SK-N-SH treated with all-trans-retinoic acid at 6 μM for 48 hours (cell line): ENCODE measurements around the gene PIGN.

ENCODE experiments used
- ATAC-seq: fragments of 200-7000 bp; cut with Tn5 transposase; 3 replicates; pipeline ENCODE4 v1.9.1; 2020; ENCODE audit warnings: mild to moderate bottlenecking, moderate library complexity
- BACH2 ChIP-seq: fragments of 250-450 bp; sonication (Bioruptor Pico); IDR thresholded peaks from 2 replicates; pipeline ENCODE4 v1.9.0; 2021; ENCODE audit warnings: mild to moderate bottlenecking, borderline replicate concordance
- CREB5 ChIP-seq: fragments of 250-450 bp; sonication (Bioruptor Pico); IDR thresholded peaks from 2 replicates; pipeline ENCODE4 v1.5.1; 2020; ENCODE audit warnings: low read depth, mild to moderate bottlenecking, moderate library complexity
- CSRNP3 ChIP-seq: fragments of 250-450 bp; sonication (Bioruptor Pico); IDR thresholded peaks from 2 replicates; pipeline ENCODE4 v1.5.1; 2021; ENCODE audit warnings: mild to moderate bottlenecking, moderate library complexity
- ESRRG ChIP-seq: fragments of 250-450 bp; sonication (Bioruptor Pico); IDR thresholded peaks from 2 replicates; pipeline ENCODE4 v1.6.1; 2021; ENCODE audit warnings: mild to moderate bottlenecking
- GLIS3 ChIP-seq: fragments of 250-450 bp; sonication (Bioruptor Pico); IDR thresholded peaks from 2 replicates; pipeline ENCODE4 v1.5.0; 2020; ENCODE audit warnings: mild to moderate bottlenecking, moderate library complexity
- ISL1 ChIP-seq: fragments of 250-450 bp; sonication (Bioruptor Pico); IDR thresholded peaks from 2 replicates; pipeline ENCODE4 v2.1.2; 2022; ENCODE audit warnings: mild to moderate bottlenecking, moderate library complexity
- OSR1 ChIP-seq: fragments of 250-450 bp; sonication (Bioruptor Pico); IDR thresholded peaks from 2 replicates; pipeline ENCODE4 v1.8.0; 2022; ENCODE audit warnings: moderate library complexity, mild to moderate bottlenecking, inconsistent platforms
- PPARA ChIP-seq: fragments of 250-450 bp; sonication (Bioruptor Pico); IDR thresholded peaks from 2 replicates; pipeline ENCODE4 v1.5.0; 2020; ENCODE audit warnings: mild to moderate bottlenecking, borderline replicate concordance
- RARB ChIP-seq: fragments of 250-450 bp; sonication (Bioruptor Pico); IDR thresholded peaks from 2 replicates; pipeline ENCODE4 v1.8.0; 2021; ENCODE audit warnings: mild to moderate bottlenecking, moderate library complexity
- TOX ChIP-seq: fragments of 250-450 bp; sonication (Bioruptor Pico); IDR thresholded peaks from 2 replicates; pipeline ENCODE4 v1.8.0; 2021; ENCODE audit warnings: mild to moderate bottlenecking, moderate library complexity, borderline replicate concordance
- ZC3H10 ChIP-seq: fragments of 250-450 bp; sonication (Bioruptor Pico); IDR thresholded peaks from 2 replicates; pipeline ENCODE4 v1.5.1; 2021; ENCODE audit warnings: mild to moderate bottlenecking, moderate library complexity
- ZFP3 ChIP-seq: fragments of 250-450 bp; sonication (Bioruptor Pico); IDR thresholded peaks from 2 replicates; pipeline ENCODE4 v1.5.0; 2020; ENCODE audit warnings: mild to moderate bottlenecking, moderate library complexity
- ZFP30 ChIP-seq: fragments of 450-650 bp; formaldehyde crosslinking; IDR thresholded peaks from 2 replicates; pipeline ENCODE4 v1.5.0; 2022; ENCODE audit warnings: mild to moderate bottlenecking, moderate library complexity
- ZNF565 ChIP-seq: fragments of 450-650 bp; formaldehyde crosslinking; conservative IDR thresholded peaks from 2 replicates; pipeline ENCODE4 v1.5.0; 2020; ENCODE audit warnings: low read depth, mild to moderate bottlenecking, moderate library complexity
- ZNF70 ChIP-seq: fragments of 450-650 bp; formaldehyde crosslinking; IDR thresholded peaks from 2 replicates; pipeline ENCODE4 v1.5.0; 2020; ENCODE audit warnings: mild to moderate bottlenecking, moderate library complexity
- ZNF8 ChIP-seq: fragments of 450-650 bp; formaldehyde crosslinking; IDR thresholded peaks from 2 replicates; pipeline ENCODE4 v1.5.0; 2020; ENCODE audit warnings: mild to moderate bottlenecking, moderate library complexity
- TF ChIP-seq, protein P1 (sequence below): fragments of 250-450 bp; sonication (Bioruptor Pico); IDR thresholded peaks from 2 replicates; pipeline ENCODE4 v1.5.0; 2020; ENCODE audit warnings: mild to moderate bottlenecking, moderate library complexity
- TF ChIP-seq, protein P2 (sequence below): fragments of 250-450 bp; sonication (Bioruptor Pico); IDR thresholded peaks from 2 replicates; pipeline ENCODE4 v1.8.0; 2020; ENCODE audit warnings: mild to moderate bottlenecking, moderate library complexity, borderline replicate concordance
- TF ChIP-seq, protein P3 (sequence below): fragments of 250-450 bp; sonication (Bioruptor Pico); IDR thresholded peaks from 2 replicates; pipeline ENCODE4 v1.8.0; 2021; ENCODE audit warnings: low read depth, mild to moderate bottlenecking, moderate library complexity, borderline replicate concordance

Gene PIGN, protein sequence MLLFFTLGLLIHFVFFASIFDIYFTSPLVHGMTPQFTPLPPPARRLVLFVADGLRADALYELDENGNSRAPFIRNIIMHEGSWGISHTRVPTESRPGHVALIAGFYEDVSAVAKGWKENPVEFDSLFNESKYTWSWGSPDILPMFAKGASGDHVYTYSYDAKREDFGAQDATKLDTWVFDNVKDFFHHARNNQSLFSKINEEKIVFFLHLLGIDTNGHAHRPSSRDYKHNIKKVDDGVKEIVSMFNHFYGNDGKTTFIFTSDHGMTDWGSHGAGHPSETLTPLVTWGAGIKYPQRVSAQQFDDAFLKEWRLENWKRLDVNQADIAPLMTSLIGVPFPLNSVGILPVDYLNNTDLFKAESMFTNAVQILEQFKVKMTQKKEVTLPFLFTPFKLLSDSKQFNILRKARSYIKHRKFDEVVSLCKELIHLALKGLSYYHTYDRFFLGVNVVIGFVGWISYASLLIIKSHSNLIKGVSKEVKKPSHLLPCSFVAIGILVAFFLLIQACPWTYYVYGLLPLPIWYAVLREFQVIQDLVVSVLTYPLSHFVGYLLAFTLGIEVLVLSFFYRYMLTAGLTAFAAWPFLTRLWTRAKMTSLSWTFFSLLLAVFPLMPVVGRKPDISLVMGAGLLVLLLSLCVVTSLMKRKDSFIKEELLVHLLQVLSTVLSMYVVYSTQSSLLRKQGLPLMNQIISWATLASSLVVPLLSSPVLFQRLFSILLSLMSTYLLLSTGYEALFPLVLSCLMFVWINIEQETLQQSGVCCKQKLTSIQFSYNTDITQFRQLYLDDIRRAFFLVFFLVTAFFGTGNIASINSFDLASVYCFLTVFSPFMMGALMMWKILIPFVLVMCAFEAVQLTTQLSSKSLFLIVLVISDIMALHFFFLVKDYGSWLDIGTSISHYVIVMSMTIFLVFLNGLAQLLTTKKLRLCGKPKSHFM

GRCh38 chr18:62186774-62187542, at the start of gene PIGN, which contains the start of gene RELCH:
Gene PIGN, minus strand, starts transcription at chr18:62187056. Its CDS starts 25,703 bp downstream, at chr18:62161353.
Gene RELCH, plus strand, starts transcription at chr18:62187255. Its CDS starts 251 bp downstream, at chr18:62187506.
- TF ChIP-seq ISL1 (CRISPR knock-in tag): no peak
- no peak for TF ChIP-seq OSR1 (CRISPR knock-in tag)
- TF ChIP-seq ZFP30 (CRISPR knock-in tag): no peak
- peak; percentile 82 for TF ChIP-seq ZNF70 (CRISPR knock-in tag)
- TF ChIP-seq, all 23 proteins: peak for 1
- peak; percentile 92 for ATAC-seq

DNA sequence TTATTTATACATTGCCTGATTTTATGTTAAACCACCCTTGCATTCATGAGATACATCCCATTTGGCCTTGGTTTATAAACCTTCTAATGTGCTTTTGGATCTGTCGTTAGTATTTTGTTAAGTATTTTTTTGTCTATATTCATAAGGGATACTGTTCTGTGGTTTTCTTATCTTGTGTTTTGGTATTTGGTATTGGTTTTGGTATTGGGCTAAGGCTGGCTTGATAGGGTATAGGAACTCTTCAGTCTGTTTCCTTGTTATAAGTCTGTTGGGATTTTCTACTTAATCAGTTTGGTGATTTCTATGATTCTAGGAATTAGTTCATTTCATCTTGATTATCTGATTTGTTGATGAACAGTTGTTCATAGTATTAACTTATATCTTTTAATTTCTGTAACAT, 49.4 kb upstream of the PIGN start:
- TF ChIP-seq ZNF565 (CRISPR knock-in tag) (no peak), BACH2 (CRISPR knock-in tag) (no peak), CREB5 (CRISPR knock-in tag) (no peak), ZFP30 (CRISPR knock-in tag) (no peak), ZNF8 (no peak), ZC3H10 (no peak), CSRNP3 (CRISPR knock-in tag) (no peak), ZFP3 (CRISPR knock-in tag) (no peak), PPARA (no peak), RARB (no peak), ESRRG (CRISPR knock-in tag) (no peak), TOX (CRISPR knock-in tag) (no peak), GLIS3 (CRISPR knock-in tag) (no peak)
- TF ChIP-seq, protein P1, sequence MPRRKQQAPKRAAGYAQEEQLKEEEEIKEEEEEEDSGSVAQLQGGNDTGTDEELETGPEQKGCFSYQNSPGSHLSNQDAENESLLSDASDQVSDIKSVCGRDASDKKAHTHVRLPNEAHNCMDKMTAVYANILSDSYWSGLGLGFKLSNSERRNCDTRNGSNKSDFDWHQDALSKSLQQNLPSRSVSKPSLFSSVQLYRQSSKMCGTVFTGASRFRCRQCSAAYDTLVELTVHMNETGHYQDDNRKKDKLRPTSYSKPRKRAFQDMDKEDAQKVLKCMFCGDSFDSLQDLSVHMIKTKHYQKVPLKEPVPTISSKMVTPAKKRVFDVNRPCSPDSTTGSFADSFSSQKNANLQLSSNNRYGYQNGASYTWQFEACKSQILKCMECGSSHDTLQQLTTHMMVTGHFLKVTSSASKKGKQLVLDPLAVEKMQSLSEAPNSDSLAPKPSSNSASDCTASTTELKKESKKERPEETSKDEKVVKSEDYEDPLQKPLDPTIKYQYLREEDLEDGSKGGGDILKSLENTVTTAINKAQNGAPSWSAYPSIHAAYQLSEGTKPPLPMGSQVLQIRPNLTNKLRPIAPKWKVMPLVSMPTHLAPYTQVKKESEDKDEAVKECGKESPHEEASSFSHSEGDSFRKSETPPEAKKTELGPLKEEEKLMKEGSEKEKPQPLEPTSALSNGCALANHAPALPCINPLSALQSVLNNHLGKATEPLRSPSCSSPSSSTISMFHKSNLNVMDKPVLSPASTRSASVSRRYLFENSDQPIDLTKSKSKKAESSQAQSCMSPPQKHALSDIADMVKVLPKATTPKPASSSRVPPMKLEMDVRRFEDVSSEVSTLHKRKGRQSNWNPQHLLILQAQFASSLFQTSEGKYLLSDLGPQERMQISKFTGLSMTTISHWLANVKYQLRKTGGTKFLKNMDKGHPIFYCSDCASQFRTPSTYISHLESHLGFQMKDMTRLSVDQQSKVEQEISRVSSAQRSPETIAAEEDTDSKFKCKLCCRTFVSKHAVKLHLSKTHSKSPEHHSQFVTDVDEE: no peak
- TF ChIP-seq, protein P2, sequence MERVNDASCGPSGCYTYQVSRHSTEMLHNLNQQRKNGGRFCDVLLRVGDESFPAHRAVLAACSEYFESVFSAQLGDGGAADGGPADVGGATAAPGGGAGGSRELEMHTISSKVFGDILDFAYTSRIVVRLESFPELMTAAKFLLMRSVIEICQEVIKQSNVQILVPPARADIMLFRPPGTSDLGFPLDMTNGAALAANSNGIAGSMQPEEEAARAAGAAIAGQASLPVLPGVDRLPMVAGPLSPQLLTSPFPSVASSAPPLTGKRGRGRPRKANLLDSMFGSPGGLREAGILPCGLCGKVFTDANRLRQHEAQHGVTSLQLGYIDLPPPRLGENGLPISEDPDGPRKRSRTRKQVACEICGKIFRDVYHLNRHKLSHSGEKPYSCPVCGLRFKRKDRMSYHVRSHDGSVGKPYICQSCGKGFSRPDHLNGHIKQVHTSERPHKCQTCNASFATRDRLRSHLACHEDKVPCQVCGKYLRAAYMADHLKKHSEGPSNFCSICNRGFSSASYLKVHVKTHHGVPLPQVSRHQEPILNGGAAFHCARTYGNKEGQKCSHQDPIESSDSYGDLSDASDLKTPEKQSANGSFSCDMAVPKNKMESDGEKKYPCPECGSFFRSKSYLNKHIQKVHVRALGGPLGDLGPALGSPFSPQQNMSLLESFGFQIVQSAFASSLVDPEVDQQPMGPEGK: no peak
- TF ChIP-seq, protein P3, sequence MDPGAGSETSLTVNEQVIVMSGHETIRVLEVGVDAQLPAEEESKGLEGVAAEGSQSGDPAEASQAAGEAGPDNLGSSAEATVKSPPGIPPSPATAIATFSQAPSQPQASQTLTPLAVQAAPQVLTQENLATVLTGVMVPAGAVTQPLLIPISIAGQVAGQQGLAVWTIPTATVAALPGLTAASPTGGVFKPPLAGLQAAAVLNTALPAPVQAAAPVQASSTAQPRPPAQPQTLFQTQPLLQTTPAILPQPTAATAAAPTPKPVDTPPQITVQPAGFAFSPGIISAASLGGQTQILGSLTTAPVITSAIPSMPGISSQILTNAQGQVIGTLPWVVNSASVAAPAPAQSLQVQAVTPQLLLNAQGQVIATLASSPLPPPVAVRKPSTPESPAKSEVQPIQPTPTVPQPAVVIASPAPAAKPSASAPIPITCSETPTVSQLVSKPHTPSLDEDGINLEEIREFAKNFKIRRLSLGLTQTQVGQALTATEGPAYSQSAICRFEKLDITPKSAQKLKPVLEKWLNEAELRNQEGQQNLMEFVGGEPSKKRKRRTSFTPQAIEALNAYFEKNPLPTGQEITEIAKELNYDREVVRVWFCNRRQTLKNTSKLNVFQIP (CRISPR knock-in tag): no peak
- no peak for ATAC-seq
